Activated CD4-positive, alpha-beta T cell treated with anti-CD3 and anti-CD28 coated beads, Interleukin-2, Interleukin-6, amounts not matched to agents 100 ng/mL and 50 ng/mL, durations not matched to agents 16 hours and 8 hours (primary cell): ENCODE measurements around the gene SNRNP70.

ENCODE experiments used
- DNase-seq: peaks from one replicate; pipeline ENCODE4 v3.0.0-alpha.2; 2020

The SNRNP70 gene

DNA sequence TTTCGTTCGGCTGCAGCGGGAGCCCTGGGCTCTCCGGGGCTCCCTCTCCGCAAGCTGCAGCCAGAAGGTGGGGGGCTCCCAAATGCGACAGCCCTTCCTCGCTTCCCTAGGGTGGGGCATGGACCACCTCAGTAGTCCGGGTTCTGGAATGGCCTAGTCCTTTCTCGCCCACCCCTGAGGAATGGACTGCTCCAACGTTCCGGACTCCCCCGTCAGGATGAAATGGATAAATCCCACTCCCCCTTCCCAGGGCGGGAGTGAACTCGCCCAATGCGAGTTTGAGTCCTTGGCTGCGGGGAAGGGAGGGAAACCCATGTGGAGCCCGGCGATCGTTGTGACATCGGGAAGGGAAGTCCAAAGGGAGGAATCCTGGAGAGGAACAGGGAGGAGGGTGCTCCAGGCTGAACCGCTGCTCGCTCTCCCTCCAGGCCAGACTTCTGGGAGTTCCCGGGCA, 64.4 kb downstream of the SNRNP70 start:
- no peak for DNase-seq

DNA sequence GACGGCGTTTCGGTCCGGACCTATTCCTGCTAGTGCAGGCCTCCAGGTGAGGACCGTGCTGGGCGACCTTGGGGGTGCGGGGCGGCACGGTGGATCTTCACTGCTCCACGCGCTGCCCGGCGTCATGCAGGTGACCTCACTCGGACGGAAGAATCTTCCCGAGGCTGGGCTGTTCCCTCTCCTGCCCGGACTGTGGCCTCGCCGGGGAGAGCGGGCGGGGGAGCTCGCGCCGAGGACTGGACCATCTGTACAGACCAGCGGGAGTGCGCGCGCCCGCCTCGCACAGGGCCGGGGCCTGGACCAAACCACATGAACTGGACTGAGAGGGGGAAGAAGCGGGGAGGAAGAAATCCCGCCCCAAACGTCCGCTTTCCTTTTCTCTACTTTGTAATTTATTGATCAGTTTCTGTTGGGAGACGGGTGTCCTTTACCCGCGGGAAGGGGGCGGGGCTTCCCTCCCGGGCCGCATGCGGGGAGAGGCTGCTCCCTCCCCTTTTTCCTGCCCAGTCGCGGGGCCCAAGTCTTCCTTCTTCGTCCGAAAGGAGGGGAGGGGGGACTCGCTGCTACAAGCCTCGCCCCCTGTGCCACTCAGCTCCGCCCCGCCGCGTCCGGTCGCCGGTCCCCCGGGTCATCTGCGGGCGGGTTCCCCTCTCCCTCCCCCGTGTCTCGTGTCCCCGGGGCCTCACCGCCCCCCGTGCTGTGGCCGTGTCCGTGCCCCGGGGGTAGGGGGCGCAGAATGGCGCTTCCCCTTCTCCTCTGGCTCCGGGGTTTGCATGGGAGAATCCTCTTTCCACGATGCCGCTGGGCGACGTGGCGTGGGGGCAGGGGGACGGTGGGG, 65.1 kb downstream of the SNRNP70 start:
- peak; percentile 49 for DNase-seq

DNA sequence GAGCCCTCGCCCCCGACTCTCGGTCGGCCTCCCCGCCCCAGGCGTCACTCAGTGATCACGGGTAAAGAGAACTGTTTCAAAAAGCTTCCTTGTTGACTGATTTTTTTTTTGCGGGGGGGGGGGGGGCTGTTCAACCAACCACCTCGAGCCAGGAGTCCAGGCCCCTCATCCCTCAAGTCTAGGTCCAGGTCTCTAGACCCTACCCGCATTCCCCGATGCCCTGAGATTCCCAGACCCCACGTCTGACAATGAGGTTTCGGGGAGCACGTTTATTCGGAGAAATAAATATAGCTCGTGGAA, 65.6 kb downstream of the SNRNP70 start:
- no peak for DNase-seq

DNA sequence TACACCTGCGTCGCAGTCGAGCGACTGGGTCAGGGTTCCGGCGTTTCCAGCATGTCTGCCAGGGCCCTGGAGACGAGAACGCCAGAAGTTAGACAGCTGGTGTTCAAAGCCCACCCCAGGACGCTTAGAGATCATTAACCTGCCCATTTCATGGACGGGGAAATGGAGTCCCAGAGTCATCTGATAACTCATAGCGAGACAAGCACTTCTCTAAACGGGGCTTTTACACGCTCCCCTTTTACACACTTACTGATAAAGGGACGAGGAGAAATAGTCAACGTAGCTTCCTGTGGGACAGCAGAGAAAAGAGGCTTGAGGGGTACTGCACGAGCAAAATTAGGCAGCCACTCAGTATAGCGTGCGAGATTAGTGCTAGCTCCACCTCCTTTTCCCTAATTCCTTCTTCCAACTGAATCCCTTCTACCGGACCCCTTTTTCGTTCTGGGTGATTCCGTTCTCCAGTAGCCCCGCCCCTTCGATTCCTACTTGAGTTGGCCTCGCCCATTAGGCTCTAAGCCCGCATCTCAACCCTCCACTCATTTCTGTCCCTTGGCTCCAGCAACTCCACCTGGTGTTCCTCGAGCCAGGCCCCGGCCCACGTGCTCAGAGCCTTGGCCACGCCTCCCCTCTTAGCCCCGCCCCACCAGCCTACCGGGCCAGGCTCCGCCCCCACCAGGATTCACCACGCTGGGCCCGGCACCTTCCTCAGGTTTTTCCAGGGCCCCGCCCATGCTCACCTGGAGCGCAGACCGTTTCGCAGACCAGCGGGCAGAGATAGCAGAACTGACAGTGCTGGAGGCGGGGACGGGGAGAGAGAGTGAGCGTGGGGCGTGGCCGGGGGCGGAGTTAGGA, 66.2 kb downstream of the SNRNP70 start:
- DNase-seq: peak; percentile 28

DNA sequence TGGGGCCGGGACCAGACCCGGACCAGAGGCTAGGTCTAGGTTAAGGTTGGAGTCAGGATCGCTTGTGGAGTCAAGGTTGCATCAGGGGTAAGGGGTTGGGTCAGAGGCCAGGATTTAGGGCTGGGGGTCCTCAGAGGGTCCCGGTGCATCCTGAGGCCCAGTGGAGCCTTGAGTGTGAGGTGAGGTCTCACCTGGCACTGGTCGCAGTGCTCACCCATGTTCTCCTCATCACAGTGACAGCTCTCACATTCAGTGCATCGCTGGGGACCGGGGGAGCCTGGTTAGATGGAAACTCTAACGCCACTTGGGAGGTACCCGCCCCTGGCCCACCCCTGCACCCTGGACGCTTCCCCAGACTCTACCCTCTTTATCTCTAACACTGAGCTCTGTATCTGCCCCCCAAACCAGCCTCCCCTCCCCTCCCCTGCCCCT, 66.9 kb downstream of the SNRNP70 start:
- DNase-seq: no peak

DNA sequence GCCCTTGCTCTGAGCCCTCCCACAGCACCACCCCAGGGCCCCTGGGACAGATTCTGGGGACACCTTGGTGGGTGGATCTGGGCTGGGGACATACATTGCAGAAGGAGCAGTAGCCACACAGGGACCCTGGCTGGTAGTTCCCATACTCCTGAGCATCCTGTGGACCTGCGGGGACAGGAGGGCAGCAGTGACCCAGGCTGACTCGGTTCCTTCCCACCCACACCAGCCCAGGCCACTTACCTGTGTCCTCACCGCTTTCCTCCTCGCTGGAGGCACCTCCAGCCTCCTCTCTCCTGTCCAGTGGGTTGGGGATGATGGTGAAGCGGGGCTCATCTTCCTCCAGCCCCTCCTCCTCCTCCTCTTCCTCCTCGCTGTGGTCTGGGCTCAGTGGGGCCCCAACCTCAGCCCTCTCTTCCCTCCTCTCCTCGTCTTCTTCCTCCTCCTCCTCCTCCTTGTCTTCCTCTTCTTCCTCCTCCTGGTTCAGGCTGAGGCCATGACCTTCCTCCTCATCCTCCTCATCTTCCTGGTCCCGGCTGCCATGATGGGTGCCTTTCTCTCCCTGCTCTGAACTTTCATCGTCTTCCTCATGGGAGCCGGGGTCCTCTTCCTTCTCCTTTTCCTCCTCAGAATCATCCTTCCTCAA, 68.0 kb downstream of the SNRNP70 start:
- DNase-seq: no peak

DNA sequence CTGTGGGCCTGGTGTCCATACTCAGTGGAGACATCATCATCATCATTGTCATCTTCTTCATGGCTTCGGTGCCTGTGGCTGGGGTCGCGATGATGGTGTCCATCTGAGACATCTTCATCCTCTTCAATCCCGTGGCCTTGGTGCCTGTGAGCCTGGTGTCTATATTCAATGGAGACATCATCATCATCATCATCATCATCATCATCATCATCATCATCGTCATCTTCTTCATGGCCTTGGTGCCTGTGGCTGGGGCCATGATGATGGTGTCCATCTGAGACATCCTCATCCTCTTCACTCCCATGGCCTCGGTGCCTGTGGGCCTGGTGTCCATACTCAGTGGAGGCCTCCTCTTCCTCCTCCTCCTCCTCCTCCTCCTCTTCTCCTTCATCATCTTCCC, 69.0 kb downstream of the SNRNP70 start:
- DNase-seq: no peak

DNA sequence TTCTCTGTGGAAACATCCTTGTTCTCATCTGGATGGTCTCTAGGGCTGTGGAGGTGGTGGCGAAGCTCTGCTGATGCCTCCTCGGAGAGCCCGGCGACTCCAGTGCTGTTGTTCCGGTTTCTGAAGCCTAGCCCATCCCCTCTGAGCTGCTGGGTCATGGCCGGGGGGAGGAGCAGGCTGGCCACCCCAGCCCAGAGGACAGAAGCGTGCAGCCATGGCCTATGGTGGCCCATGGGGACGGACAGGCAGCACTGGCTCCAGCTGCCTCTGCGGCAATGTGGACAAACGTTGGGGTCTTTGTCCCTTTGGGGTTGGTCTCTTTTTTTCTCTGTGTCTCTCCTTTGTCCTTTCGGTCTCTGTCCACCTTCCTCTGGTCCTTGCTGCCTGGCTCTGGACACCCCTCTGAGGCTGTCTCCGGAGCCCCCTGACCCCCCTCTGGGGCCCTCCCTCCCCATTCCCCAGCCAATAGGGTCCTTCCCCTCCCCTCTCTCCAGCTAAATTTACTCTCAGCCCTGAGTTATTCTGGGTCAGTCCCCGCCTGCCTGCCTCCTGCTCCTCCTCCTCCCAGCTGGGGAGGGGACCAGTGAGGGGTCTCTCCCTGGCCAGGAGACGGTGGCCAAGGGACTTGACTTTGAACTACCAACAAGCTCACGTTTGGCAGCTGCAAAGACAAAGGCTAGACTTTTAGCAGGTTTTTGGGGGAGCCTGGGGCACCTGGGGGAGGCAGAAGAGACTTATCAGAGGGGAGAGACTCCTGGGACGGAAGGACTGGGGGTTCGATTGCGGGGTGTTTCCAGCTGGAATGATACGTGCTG, 70.0 kb downstream of the SNRNP70 start, which contains the start of gene HRC:
Gene HRC (minus strand): TSS at position 392 of the 815 bp plus-strand sequence. CDS start 159 bp downstream, at position 233.
- DNase-seq: no peak

DNA sequence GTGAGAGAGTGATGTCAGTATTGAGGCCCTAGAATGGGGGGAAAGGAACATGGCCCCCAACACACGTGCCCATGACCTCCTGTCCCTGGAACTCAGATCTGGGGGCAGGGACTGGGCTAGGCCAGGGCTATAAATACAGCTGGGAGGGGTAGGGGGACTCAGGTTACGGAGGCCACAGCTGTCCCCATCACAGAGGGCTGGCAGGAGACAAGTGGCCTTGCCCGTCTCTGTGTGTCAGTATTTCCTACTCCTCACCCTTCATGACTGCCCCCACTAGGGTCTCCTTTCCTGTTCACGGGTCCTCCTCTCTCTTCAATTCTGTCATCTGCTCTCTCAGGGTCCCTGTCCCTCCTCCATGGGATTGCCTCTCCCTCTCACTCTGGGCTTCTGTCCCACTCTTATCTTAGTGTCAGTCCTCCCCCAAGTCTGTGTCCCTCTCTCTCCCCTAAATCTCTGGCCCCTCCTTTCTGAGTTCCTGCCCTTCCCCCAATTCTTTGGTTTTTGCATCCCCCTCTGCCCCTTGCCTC, 70.6 kb downstream of the SNRNP70 start:
- DNase-seq: no peak

DNA sequence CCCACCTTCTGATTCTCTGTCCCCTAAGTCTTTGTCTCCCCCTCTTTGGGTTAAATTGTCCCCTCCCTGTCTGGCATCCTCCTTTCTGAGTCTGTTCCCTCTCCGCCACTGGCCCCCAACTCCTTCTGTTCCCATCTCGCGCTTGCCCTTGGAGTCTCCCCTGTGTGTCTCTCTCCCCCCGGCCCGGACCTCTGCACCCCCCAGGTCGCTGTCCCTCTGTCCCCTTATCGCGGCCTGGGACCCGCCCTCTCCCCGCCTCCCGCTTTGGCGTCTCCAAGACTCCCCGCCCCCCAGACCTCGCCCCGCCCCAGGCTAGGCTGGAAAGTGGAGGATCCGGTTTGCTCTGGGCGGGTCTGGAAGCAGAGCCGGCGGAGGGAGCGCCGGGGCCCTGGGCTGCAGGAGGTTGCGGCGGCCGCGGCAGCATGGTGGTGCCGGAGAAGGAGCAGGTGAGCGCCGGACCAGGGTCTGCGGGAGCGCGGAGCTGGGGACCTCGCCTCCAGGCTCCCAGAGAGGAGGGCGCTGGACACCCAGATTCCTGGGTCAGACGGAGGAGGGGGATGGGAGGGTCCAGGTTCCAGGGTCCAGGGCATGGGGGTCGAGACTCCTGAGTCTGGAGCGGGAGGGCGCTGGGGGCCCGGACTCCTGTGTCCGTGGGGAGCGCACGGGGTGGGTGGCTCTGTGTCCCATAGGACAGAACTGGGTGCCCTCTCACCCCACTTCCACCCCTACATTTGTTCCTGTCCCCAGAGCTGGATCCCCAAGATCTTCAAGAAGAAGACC, 72.4 kb downstream of the SNRNP70 start, which contains the start of gene TRPM4:
Gene TRPM4 (plus strand): TSS at position 348 of the 780 bp plus-strand sequence. CDS start 75 bp downstream, at position 423.
- peak; percentile 47 for DNase-seq
